Endometrial microvascular endothelial cells (primary cell): ENCODE results near the gene LAGE3. TPM values are rescaled to one million over a fixed set of nuclear protein-coding genes. Genes with fewer than 3 reads are reported as not detected.

Experiments
- in situ Hi-C: cut with HindIII; loops from 2 replicates; pipeline ENCODE4 v1.10.0; 2017; ENCODE audit warnings: low sequenced_read_pairs, low pct_unique_long_range_greater_than_20kb; ENCODE audit errors: inconsistent ontology term
- total RNA-seq: library from RNA; depleted of rRNA; stranded (reverse); fragments of >200 nt; gene quantifications from one replicate; pipeline ENCODE4 v1.2.3, GENCODE V29; 2015; ENCODE audit errors: inconsistent ontology term

The LAGE3 gene, protein sequence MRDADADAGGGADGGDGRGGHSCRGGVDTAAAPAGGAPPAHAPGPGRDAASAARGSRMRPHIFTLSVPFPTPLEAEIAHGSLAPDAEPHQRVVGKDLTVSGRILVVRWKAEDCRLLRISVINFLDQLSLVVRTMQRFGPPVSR
- total RNA-seq, result 30.1 TPM

DNA sequence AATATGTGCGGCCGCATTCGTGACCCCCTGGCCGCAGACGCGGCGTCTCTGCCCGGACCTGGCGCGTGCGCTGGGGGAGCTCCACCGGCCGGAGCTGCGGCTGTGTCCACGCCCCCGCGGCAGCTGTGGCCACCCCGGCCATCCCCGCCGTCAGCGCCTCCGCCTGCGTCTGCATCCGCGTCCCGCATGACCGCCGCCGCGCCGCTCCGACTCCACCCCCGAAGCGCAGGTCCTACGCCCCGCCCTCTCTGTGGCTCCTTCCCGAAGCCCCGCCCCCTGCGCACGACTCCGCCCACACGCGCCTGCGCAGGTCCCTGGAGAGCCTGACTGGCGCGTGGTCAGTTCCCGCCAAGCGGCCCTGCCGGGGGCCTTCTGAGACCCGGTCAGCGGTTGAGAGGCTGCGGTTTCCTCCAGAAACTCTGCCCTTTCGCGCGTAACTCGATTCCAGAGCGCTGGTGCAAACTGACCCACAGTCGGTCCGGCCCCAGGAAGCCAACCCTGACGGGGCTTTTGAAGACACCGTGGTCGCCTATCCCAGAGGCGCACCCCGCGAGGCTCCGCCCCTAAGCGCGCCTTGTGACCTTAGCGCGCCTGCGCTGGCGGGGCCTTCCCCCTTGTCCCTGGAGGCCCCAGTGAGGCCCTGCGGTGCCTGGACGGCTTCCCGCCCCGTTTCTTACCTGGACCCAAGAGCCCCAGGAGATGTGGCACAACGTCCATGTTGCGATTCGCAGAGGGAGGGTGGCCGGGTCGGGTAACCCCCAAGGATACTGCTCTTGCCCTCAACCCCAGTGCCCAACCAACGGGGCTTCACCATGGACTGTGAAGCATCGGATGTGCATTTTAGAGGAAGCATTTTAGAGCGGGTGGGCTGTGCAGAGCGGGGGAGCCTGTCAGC, at the start of gene LAGE3:
Gene LAGE3 (minus strand): TSS at position 554 of the 895 bp plus-strand sequence. CDS start 366 bp downstream, at position 188.
- in situ Hi-C loops, result no loop called here

DNA sequence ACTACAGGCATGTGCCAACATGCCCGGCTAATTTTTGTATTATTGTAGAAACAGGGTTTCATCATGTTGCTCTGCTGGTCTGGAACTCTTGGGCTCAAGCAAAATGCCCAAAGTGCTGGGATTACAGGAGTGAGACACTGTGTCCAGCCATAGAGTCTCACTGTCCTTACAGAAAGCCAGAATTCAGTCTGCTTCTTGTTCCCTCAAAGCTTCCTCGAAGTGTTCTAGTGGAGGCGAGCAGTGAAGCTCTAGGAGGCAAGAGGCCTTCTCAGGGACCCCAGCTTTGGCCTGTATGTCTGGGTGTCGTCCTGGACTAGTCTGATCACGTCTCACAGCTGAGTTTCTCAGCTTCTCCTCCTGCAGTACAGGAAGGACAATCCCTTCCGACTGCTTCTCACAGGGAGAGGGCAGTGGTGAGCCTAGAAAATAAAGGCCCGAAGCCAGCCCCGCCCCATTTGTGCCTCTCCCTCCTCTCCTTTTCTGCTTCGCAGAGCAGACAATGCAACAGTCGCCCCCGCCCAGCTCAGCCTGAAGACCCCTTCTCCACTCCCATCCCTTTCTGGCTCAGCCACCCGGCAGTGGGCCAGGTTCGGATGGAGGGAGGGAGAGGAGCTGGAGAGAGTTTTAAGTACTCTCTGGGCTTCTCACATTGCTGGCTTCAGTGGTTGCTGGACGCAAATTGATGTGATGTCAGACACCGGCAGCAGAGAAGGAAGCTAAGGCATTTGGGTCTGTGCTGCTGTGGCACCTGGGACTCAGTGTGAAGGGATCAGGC, 48.0 kb upstream of the LAGE3 start:
- in situ Hi-C loops, result no loop called here

DNA sequence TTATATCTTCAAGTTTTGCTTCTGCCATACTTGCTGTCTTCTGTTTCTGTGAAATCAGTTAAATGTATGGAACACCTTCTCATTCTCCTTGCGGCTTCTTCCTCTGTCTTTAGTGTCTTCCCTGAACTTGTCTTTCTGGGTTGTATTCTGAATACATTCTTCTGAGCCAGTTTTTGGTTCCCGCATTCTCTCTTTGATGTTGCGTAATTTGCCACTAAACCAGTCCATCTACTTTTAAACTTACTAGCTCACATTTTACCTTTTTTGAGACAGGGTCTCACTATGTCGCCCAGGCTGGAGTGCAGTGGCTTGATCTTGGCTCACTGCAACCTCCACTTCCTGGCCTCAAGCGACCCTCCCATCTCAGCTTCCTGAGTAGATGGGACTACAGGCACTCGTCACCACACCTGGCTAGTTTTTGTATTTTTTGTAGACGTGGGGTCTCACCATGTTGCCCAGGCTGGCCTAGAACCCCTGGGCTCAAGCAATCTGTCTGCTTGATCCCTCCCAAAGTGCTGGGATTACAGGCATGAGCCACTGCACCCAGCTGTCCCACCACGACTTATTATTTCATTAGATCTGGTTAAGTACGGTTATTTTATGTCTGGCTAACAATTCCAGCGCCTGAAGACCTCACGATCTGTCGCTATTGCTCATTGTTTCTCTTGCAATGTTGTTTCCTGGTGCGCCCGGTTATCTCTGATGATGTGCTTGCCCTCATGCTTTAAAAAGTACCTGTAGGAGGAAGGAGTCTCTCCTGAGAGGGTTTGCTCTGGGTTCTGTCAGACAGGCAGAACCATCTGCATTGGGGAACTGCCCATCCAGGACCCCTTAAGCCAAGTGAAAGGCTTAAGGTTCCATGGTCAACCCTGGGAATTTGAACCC, 46.8 kb upstream of the LAGE3 start:
- in situ Hi-C loops, result no loop called here

GRCh38 chrX:154519389-154519788, 40.3 kb upstream of the LAGE3 start:
- in situ Hi-C loops, result no loop called here

DNA sequence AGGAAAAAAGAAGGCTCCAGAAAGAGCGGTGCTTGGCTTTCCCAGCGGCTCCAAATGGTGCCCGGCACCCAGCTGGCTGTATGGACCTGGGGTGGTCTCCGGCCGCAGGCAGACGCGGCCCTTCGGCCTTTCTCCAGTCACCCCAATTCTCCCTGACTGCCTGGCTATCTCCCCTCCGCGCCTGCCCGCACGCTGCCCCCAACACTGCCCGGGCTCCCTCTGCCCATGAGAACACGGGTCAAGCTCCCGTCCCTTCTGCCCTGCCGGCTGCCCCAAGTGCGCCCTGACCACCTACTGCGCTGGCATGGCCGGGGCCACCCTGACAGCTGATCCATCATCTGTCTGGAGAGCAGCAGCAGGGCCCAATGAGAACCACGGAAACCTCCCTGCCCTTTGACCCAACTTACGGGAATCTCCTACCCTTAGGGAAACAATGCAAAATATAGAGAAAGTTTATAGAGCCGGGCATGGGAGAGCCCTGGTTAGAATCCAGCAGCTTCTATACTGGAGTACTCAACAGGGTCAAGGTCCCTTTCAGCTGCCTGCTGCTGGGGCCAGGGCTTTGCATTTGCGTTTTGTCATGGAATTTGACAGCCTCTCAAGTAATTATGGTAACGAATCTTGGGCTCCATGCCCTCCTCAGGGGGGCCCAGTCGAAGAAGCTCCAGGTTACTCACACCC, 38.2 kb upstream of the LAGE3 start:
- in situ Hi-C loops, result no loop called here

DNA sequence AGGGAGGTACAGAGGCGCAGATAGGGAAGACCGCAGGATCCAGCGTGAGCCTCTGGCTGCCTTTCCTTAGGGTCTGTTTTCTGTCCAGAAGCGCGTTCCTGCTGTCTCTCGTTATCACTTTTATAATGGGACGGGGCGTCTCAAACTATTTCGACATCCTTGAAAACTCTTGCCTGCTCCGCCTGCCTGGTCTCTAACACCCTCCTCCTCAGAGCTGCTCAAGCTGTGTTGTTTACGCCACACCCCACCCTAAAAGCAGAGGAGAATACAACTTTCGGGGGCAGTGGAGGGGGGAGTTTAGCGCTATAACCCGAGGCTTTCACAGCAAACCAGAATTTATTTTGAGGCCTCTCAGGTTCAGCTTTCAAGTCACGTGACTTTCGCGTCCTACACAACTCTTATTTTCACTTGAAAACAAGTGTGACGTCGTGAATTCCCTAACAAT, 37.6 kb upstream of the LAGE3 start:
- in situ Hi-C loops, result no loop called here

- in situ Hi-C loops, result no loop called here
These were observed 37.0 kb upstream of the LAGE3 start, which contains the start of gene FAM3A for GRCh38 chrX:154515966-154516655. TSS of gene FAM3A (minus strand) at chrX:154516232. CDS start at chrX:154515772, 460 bp downstream.

GRCh38 chrX:154515090-154515965, 36.2 kb upstream of the LAGE3 start:
- in situ Hi-C loops, result no loop called here

DNA sequence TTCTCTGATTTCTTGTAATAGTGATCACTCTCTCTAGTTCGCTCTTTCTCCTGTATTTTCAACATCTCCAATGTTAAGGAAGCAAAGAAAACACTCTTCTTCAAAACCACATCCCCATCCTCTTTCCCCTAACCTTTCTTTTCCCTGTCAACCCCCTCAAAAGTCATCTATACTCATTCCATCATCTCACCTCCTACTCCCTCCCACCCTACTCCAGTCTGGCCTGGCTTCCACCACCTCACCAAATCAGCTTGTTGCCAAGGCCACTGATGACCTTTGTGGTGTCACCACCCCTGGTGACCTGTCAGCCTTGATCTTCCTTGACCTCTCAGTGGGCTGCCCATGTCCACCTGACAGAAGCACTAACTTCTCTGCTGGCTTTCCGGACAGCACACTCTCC, 34.6 kb upstream of the LAGE3 start:
- in situ Hi-C loops, result no loop called here

- in situ Hi-C loops, result no loop called here
These were observed 33.9 kb upstream of the LAGE3 start for GRCh38 chrX:154512879-154513553.

- in situ Hi-C loops, result no loop called here
These were observed 32.7 kb upstream of the LAGE3 start for GRCh38 chrX:154511761-154512160.

GRCh38 chrX:154509455-154509854, 30.4 kb upstream of the LAGE3 start:
- in situ Hi-C loops, result no loop called here

GRCh38 chrX:154508384-154508745, 29.3 kb upstream of the LAGE3 start:
- in situ Hi-C loops, result no loop called here

- in situ Hi-C loops, result no loop called here
These were observed 28.7 kb upstream of the LAGE3 start for GRCh38 chrX:154507673-154508383.

GRCh38 chrX:154506483-154507332, 27.6 kb upstream of the LAGE3 start:
- in situ Hi-C loops, result no loop called here
